HG03342 (cell line): Measurements from ENCODE around the gene DIDO1.
"Not testable (repeated sequence)": the region's sequence is repeated elsewhere in the genome, so short reads cannot be mapped to it uniquely, and the experiment has no call there.

Experiments used
- ATAC-seq: cut with Tn5 transposase; IDR thresholded peaks from one replicate; pipeline ENCODE4 v1.9.1; 2021; ENCODE audit warnings: mild to moderate bottlenecking, moderate library complexity; ENCODE audit not compliant: unreplicated experiment

The DIDO1 gene

GRCh38 chr20:62860391-62860923 lies 65.8 kb downstream of the DIDO1 start:
- no peak for ATAC-seq

- no peak for ATAC-seq
These were observed 66.6 kb downstream of the DIDO1 start for GRCh38 chr20:62859721-62860120.

GRCh38 chr20:62858058-62858830 lies 68.1 kb downstream of the DIDO1 start:
- ATAC-seq, result no peak

GRCh38 chr20:62856931-62857619 lies 69.2 kb downstream of the DIDO1 start:
- ATAC-seq, result no peak

GRCh38 chr20:62855120-62855519 lies 71.2 kb downstream of the DIDO1 start:
- no peak for ATAC-seq

GRCh38 chr20:62854121-62854520 lies 72.2 kb downstream of the DIDO1 start:
- ATAC-seq, result no peak

- ATAC-seq, result not testable (repeated sequence)
These were observed 73.0 kb downstream of the DIDO1 start for GRCh38 chr20:62853304-62853703.

- ATAC-seq, result no peak
These were observed 73.5 kb downstream of the DIDO1 start for GRCh38 chr20:62852841-62853240.

- ATAC-seq, result no peak
These were observed 74.1 kb downstream of the DIDO1 start for GRCh38 chr20:62852196-62852595.

GRCh38 chr20:62850333-62850974 lies 75.9 kb downstream of the DIDO1 start:
- no peak for ATAC-seq

GRCh38 chr20:62849431-62849830 lies 76.9 kb downstream of the DIDO1 start:
- no peak for ATAC-seq

- ATAC-seq, result not testable (repeated sequence)
These were observed 77.4 kb downstream of the DIDO1 start for GRCh38 chr20:62848917-62849316.

GRCh38 chr20:62846166-62846890 lies 80.0 kb downstream of the DIDO1 start:
- ATAC-seq, result no peak

- no peak for ATAC-seq
These were observed 80.7 kb downstream of the DIDO1 start for GRCh38 chr20:62845416-62846160.

GRCh38 chr20:62844182-62844581 lies 82.1 kb downstream of the DIDO1 start:
- ATAC-seq, result no peak

- no peak for ATAC-seq
These were observed 82.6 kb downstream of the DIDO1 start for GRCh38 chr20:62843656-62844055.

GRCh38 chr20:62841705-62842212 lies 84.5 kb downstream of the DIDO1 start:
- no peak for ATAC-seq

- no peak for ATAC-seq
These were observed 85.8 kb downstream of the DIDO1 start for GRCh38 chr20:62840244-62841197.

GRCh38 chr20:62839816-62840215 lies 86.5 kb downstream of the DIDO1 start:
- no peak for ATAC-seq
